Smooth muscle cell (in vitro differentiated cells): ENCODE data around the gene AKAIN1. TPM values are rescaled to one million over a fixed set of nuclear protein-coding genes. Genes with fewer than 3 reads are reported as not detected.

Source experiments
- DNase-seq: peaks from one replicate; lab custom pipeline; 2025; ENCODE audit not compliant: unreplicated experiment; lab: John Stamatoyannopoulos, UW
- H2AFZ ChIP-seq: fragments of 200-600 bp; sonication (generic); 2 replicates; pipeline ENCODE4 v1.6.0; 2016; ENCODE audit warnings: antibody characterized with exemption, low read depth, mild to moderate bottlenecking
- H3F3A ChIP-seq: fragments of 200-600 bp; sonication (generic); 2 replicates; pipeline ENCODE4 v1.6.0; 2017; ENCODE audit warnings: antibody characterized with exemption, low read depth
- H3K27ac ChIP-seq: fragments of 200-600 bp; sonication (generic); 2 replicates; pipeline ENCODE4 v1.5.1; 2016; ENCODE audit warnings: low read depth, mild to moderate bottlenecking
- H3K27me3 ChIP-seq: fragments of 200-600 bp; sonication (generic); 2 replicates; pipeline ENCODE4 v1.6.1; 2016; ENCODE audit warnings: low read depth, mild to moderate bottlenecking
- H3K36me3 ChIP-seq: fragments of 200-600 bp; sonication (generic); 2 replicates; pipeline ENCODE4 v1.5.1; 2016; ENCODE audit warnings: low read depth
- H3K4me1 ChIP-seq: fragments of 200-600 bp; sonication (generic); 2 replicates; pipeline ENCODE4 v1.5.1; 2016; ENCODE audit warnings: low read depth
- H3K4me2 ChIP-seq: fragments of 200-600 bp; sonication (generic); 2 replicates; pipeline ENCODE4 v1.6.0; 2016; ENCODE audit warnings: mild to moderate bottlenecking
- H3K4me3 ChIP-seq: fragments of 200-600 bp; sonication (generic); 2 replicates; pipeline ENCODE4 v1.5.1; 2016; ENCODE audit warnings: mild to moderate bottlenecking
- H3K79me2 ChIP-seq: fragments of 200-600 bp; sonication (generic); 2 replicates; pipeline ENCODE4 v1.6.0; 2016; ENCODE audit warnings: low read depth, mild to moderate bottlenecking
- H3K9ac ChIP-seq: fragments of 200-600 bp; sonication (generic); 2 replicates; pipeline ENCODE4 v1.6.0; 2016; ENCODE audit warnings: low read depth
- H3K9me3 ChIP-seq: fragments of 200-600 bp; sonication (generic); replicated peaks from 2 replicates; pipeline ENCODE4 v1.5.1; 2016; ENCODE audit warnings: low read depth
- H4K20me1 ChIP-seq: fragments of 200-600 bp; sonication (generic); 2 replicates; pipeline ENCODE4 v1.6.0; 2016; ENCODE audit warnings: low read depth
- WGBS: methylation state at CpG from one replicate; pipeline ENCODE4 v1.1.7; 2016; ENCODE audit warnings: low lambda C conversion rate; 5-methylcytosine and 5-hydroxymethylcytosine counted together
- polyA plus RNA-seq: library from polyadenylated mRNA; unstranded; fragments of >200 nt; fragmentation: Nextera tagmentation; extraction: Ambion mirVana; gene quantifications from 2 replicates; pipeline ENCODE4 v1.2.1, GENCODE V29; 2016
- total RNA-seq: library from RNA; depleted of rRNA; stranded (reverse); fragments of >200 nt; gene quantifications from 2 replicates; pipeline ENCODE4 v1.2.3, GENCODE V29; 2014
- TF ChIP-seq, protein P1 (sequence below): fragments of 200-600 bp; sonication (generic); IDR thresholded peaks from 2 replicates; pipeline ENCODE4 v1.5.1; 2017; ENCODE audit warnings: borderline replicate concordance, mild to moderate bottlenecking, antibody characterized with exemption; ENCODE audit not compliant: insufficient read depth, poor library complexity, severe bottlenecking

AKAIN1 gene
- total and polyA plus RNA-seq, 2 experiments from 2014 or later, result not detected

- no peaks in the 10 kb centered on the region for H3F3A ChIP-seq
- no peak overlapping the region for H3K27ac ChIP-seq
- no peaks in the 10 kb centered on the region for H4K20me1 ChIP-seq
- H3K4me3 ChIP-seq, result no peak overlapping the region
- no peaks in the 10 kb centered on the region for H3K79me2 ChIP-seq
- DNase-seq, result no peak
- WGBS, result 29% methylated on average over 2 of the region's 2 CpGs
- no peak overlapping the region for H3K9ac ChIP-seq
- no peak overlapping the region for H3K4me2 ChIP-seq
- TF ChIP-seq, protein P1, sequence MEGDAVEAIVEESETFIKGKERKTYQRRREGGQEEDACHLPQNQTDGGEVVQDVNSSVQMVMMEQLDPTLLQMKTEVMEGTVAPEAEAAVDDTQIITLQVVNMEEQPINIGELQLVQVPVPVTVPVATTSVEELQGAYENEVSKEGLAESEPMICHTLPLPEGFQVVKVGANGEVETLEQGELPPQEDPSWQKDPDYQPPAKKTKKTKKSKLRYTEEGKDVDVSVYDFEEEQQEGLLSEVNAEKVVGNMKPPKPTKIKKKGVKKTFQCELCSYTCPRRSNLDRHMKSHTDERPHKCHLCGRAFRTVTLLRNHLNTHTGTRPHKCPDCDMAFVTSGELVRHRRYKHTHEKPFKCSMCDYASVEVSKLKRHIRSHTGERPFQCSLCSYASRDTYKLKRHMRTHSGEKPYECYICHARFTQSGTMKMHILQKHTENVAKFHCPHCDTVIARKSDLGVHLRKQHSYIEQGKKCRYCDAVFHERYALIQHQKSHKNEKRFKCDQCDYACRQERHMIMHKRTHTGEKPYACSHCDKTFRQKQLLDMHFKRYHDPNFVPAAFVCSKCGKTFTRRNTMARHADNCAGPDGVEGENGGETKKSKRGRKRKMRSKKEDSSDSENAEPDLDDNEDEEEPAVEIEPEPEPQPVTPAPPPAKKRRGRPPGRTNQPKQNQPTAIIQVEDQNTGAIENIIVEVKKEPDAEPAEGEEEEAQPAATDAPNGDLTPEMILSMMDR, result no peak
- H3K4me1 ChIP-seq, result no peaks in the 10 kb centered on the region
- H3K27me3 ChIP-seq, result no peaks in the 10 kb centered on the region
- no peak overlapping the region for H2AFZ ChIP-seq
- H3K36me3 ChIP-seq, result no peaks in the 10 kb centered on the region
- no peaks in the 10 kb centered on the region for H3K9me3 ChIP-seq
These were observed 93.4 kb downstream of the AKAIN1 start for GRCh38 chr18:5103693-5104092.

DNA sequence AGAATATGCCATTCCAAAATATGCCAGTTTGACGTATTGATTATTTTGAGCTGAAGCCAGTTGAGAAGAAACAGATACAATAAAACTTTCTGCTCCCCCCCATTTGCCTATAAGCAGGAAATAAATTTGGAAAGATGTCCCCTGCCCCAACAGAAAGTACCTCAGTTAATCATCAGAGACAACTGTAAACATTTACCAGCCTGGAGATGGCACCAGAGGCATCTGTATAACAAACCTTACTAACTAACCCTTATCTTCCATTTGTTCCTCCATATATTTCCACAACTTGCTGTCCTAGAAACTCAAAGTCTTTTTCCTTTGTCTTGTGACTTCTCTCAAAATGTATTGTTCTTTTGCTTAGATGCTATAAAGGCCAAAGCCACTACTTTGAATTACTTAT is 93.8 kb downstream of the AKAIN1 start:
- no peak overlapping the region for H3K9ac ChIP-seq
- no peaks in the 10 kb centered on the region for H3K36me3 ChIP-seq
- no peaks in the 10 kb centered on the region for H3F3A ChIP-seq
- H3K79me2 ChIP-seq, result no peaks in the 10 kb centered on the region
- no peak for DNase-seq
- no peak overlapping the region for H2AFZ ChIP-seq
- H3K9me3 ChIP-seq, result no peaks in the 10 kb centered on the region
- no peaks in the 10 kb centered on the region for H3K4me1 ChIP-seq
- TF ChIP-seq, protein P1, result no peak
- H3K4me2 ChIP-seq, result no peak overlapping the region
- H3K27me3 ChIP-seq, result no peaks in the 10 kb centered on the region
- H3K4me3 ChIP-seq, result no peak overlapping the region
- no peak overlapping the region for H3K27ac ChIP-seq
- no peaks in the 10 kb centered on the region for H4K20me1 ChIP-seq
- 92% methylated on average over 1 of the region's 1 CpG for WGBS

GRCh38 chr18:5097116-5097703 is 99.8 kb downstream of the AKAIN1 start:
- 8% methylated on average over 4 of the region's 4 CpGs for WGBS
- no peak for DNase-seq
- Histone ChIP-seq H3K9me3 (no peaks in the 10 kb centered on the region), H3F3A (no peaks in the 10 kb centered on the region), H3K4me2 (peak overlapping the region; percentile 63), H2AFZ (no peak overlapping the region), H3K79me2 (no peaks in the 10 kb centered on the region), H3K4me3 (no peak overlapping the region), H4K20me1 (no peaks in the 10 kb centered on the region), H3K36me3 (no peaks in the 10 kb centered on the region), H3K27ac (peak overlapping the region; percentile 39), H3K27me3 (no peaks in the 10 kb centered on the region), H3K9ac (no peak overlapping the region), H3K4me1 (peaks cover 6% of the 10 kb centered on the region)
- TF ChIP-seq, protein P1, result no peak

DNA sequence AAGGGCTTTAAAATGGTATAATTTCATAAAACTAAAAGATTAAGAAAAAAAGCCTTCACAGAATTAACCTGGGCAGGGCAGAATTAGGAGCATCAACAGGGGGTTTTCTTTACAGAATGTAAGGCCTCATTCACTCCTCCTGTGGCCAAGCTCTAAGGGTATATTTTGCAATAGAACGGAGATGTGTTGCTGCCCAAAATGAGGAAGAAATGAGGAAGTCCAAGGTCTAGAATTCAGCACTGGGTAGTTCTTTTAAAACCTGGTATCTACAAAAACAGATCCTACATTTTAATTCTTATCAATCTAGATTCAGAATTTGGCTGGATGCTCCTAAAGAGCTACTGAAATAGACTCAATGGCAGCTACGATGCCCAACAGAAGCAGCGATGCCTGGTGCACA is 101.8 kb downstream of the AKAIN1 start:
- no peaks in the 10 kb centered on the region for H4K20me1 ChIP-seq
- 87% methylated on average over 3 of the region's 3 CpGs for WGBS
- TF ChIP-seq, protein P1, result no peak
- no peaks in the 10 kb centered on the region for H3K36me3 ChIP-seq
- H2AFZ ChIP-seq, result no peak overlapping the region
- DNase-seq, result no peak
- peaks cover 6% of the 10 kb centered on the region for H3K4me1 ChIP-seq
- H3K4me3 ChIP-seq, result no peak overlapping the region
- H3K79me2 ChIP-seq, result no peaks in the 10 kb centered on the region
- no peaks in the 10 kb centered on the region for H3K9me3 ChIP-seq
- no peak overlapping the region for H3K4me2 ChIP-seq
- H3K27ac ChIP-seq, result no peak overlapping the region
- no peaks in the 10 kb centered on the region for H3K27me3 ChIP-seq
- H3K9ac ChIP-seq, result no peak overlapping the region
- no peaks in the 10 kb centered on the region for H3F3A ChIP-seq
